Prostate gland (tissue), 2 donors: ENCODE measurements around the gene CENPX.
A peak's percentile ranks its signal among the peaks of the same experiment; 100 is the strongest.

Source experiments
- POLR2A ChIP-seq: fragments of 450-650 bp; IDR thresholded peaks from one replicate; pipeline ENCODE4 v1.6.1; 2016; ENCODE audit warnings: antibody characterized with exemption, mild to moderate bottlenecking
- POLR2AphosphoS5 ChIP-seq: sonication (generic); formaldehyde crosslinking; IDR thresholded peaks from one replicate; pipeline ENCODE4 v1.6.1; 2017; ENCODE audit warnings: antibody characterized with exemption
- TF ChIP-seq, protein P1 (sequence below), 4 experiments: fragments of 200-600 bp in 2 of 4; fragments of 450-650 bp in 2 of 4; sonication (generic) in 2 of 4; IDR thresholded peaks; 1 replicate in 3 of 4; 2 replicates in 1 of 4; pipeline ENCODE4 v1.5.1; 2016 to 2019; ENCODE audit warnings: antibody characterized with exemption in 4 of 4, mild to moderate bottlenecking in 2 of 4, moderate library complexity in 2 of 4

- TF ChIP-seq, protein P1, sequence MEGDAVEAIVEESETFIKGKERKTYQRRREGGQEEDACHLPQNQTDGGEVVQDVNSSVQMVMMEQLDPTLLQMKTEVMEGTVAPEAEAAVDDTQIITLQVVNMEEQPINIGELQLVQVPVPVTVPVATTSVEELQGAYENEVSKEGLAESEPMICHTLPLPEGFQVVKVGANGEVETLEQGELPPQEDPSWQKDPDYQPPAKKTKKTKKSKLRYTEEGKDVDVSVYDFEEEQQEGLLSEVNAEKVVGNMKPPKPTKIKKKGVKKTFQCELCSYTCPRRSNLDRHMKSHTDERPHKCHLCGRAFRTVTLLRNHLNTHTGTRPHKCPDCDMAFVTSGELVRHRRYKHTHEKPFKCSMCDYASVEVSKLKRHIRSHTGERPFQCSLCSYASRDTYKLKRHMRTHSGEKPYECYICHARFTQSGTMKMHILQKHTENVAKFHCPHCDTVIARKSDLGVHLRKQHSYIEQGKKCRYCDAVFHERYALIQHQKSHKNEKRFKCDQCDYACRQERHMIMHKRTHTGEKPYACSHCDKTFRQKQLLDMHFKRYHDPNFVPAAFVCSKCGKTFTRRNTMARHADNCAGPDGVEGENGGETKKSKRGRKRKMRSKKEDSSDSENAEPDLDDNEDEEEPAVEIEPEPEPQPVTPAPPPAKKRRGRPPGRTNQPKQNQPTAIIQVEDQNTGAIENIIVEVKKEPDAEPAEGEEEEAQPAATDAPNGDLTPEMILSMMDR (IDR thresholded peaks at IDR 0.05) = no peak
- TF ChIP-seq POLR2A (peak; percentile 7), POLR2AphosphoS5 (peak; percentile 29)
Observed at GRCh38 chr17:82003411-82004381, 19.0 kb downstream of the CENPX start.
